ENCODE results near the gene BCAR1. TPM values are rescaled to one million over a fixed set of nuclear protein-coding genes. Genes with fewer than 3 reads are reported as not detected.
"Not testable (repeated sequence)": the region's sequence is repeated elsewhere in the genome, so short reads cannot be mapped to it uniquely, and the experiment has no call there.

The BCAR1 gene
- total RNA-seq, 1 experiment from 2014 or later = 95.6 TPM

- TF ChIP-seq ATF2 (CRISPR knock-in tag; IDR thresholded peaks at IDR 0.05; ENCODE audit: borderline replicate concordance, low read depth) = no peak
- no peak for TF ChIP-seq CTCF (IDR thresholded peaks at IDR 0.05)
- TF ChIP-seq ATF6 (CRISPR knock-in tag; IDR thresholded peaks at IDR 0.05) = no peak
- no peak for TF ChIP-seq ZNF425 (CRISPR knock-in tag; conservative IDR thresholded peaks at IDR 0.05)
- TF ChIP-seq ZNF396 (CRISPR knock-in tag; IDR thresholded peaks at IDR 0.05; ENCODE audit: borderline replicate concordance) = no peak
- no peak for TF ChIP-seq ERG (CRISPR knock-in tag; IDR thresholded peaks at IDR 0.05)
- TF ChIP-seq ZBTB21 (CRISPR knock-in tag; IDR thresholded peaks at IDR 0.05; ENCODE audit: borderline replicate concordance) = no peak
- no peak for TF ChIP-seq ATF3 (CRISPR knock-in tag; conservative IDR thresholded peaks at IDR 0.05)
- no peak for TF ChIP-seq ESRRA (CRISPR knock-in tag; IDR thresholded peaks at IDR 0.05; ENCODE audit: borderline replicate concordance)
- TF ChIP-seq GABPB1 (CRISPR knock-in tag; IDR thresholded peaks at IDR 0.05) = no peak
- TF ChIP-seq E2F1 (CRISPR knock-in tag; IDR thresholded peaks at IDR 0.05) = no peak
- no peak for TF ChIP-seq ZNF532 (CRISPR knock-in tag; IDR thresholded peaks at IDR 0.05; ENCODE audit: borderline replicate concordance)
- no peak for TF ChIP-seq AR (CRISPR knock-in tag; IDR thresholded peaks at IDR 0.05)
- no peak for TF ChIP-seq ZNF232 (CRISPR knock-in tag; IDR thresholded peaks at IDR 0.05)
- TF ChIP-seq CREM (CRISPR knock-in tag; IDR thresholded peaks at IDR 0.05) = no peak
Measured at GRCh38 chr16:75206749-75207451, 44.5 kb downstream of the BCAR1 start, which contains the start of gene CTRB2 (continued).

GRCh38 chr16:75205961-75206748 is 45.3 kb downstream of the BCAR1 start:
- H3K36me3 Mint-ChIP-seq; H3K4me3 Mint-ChIP-seq; DNase-seq (ENCODE audit: low spot score); ATAC-seq; H3K4me1 Mint-ChIP-seq; POLR2A ChIA-PET; H3K9me3 Mint-ChIP-seq; H3K27ac Mint-ChIP-seq; H3K27me3 Mint-ChIP-seq (ENCODE audit: low read depth): not testable (repeated sequence)
- CTCF ChIA-PET = interaction anchor here (0.6 to 1.4 kb wide), 3 partner anchors 28 to 259 kb away, joined by 3 to 5 read pairs (median 3); no protein-coding TSS in a partner anchor

Data from WTC11 (cell line).